Activated CD4-positive, alpha-beta T cell treated with anti-CD3 and anti-CD28 coated beads, Interleukin-2, amount 10 ng/mL, durations not matched to agents 24 days and 14 days (primary cell): ENCODE data around the gene RHBDL1. TPM values are rescaled to one million over a fixed set of nuclear protein-coding genes. Genes with fewer than 3 reads are reported as not detected.
"Not testable (repeated sequence)": the region's sequence is repeated elsewhere in the genome, so short reads cannot be mapped to it uniquely, and the experiment has no call there.

Experiments
- DNase-seq: peaks from one replicate; pipeline ENCODE4 v3.0.0; 2022
- H3K27ac Mint-ChIP-seq: one replicate; pipeline ENCODE4 v1.8.0; 2022; ENCODE audit warnings: mild to moderate bottlenecking, mixed read lengths
- H3K27me3 Mint-ChIP-seq: one replicate; pipeline ENCODE4 v1.8.0; 2022; ENCODE audit warnings: mixed read lengths
- H3K36me3 Mint-ChIP-seq: one replicate; pipeline ENCODE4 v1.8.0; 2022; ENCODE audit warnings: low read depth, mild to moderate bottlenecking, mixed read lengths
- H3K4me1 Mint-ChIP-seq: one replicate; pipeline ENCODE4 v1.8.0; 2021; ENCODE audit warnings: mixed read lengths
- H3K4me3 Mint-ChIP-seq: one replicate; pipeline ENCODE4 v1.8.0; 2022; ENCODE audit warnings: mild to moderate bottlenecking, moderate library complexity, mixed read lengths
- H3K9me3 Mint-ChIP-seq: one replicate; pipeline ENCODE4 v1.8.0; 2021; ENCODE audit warnings: mixed read lengths
- intact Hi-C: fragments of 100-400 bp; cut with micrococcal nuclease; formaldehyde crosslinking; loops from one replicate; pipeline ENCODE4 v1.15.1; 2023
- total RNA-seq: library from RNA; stranded (reverse); gene quantifications from 2 replicates; pipeline ENCODE4 v1.2.3, GENCODE V29; 2022

The RHBDL1 gene
- total RNA-seq, 1 donor from 2014 or later: 1.1 TPM

DNA sequence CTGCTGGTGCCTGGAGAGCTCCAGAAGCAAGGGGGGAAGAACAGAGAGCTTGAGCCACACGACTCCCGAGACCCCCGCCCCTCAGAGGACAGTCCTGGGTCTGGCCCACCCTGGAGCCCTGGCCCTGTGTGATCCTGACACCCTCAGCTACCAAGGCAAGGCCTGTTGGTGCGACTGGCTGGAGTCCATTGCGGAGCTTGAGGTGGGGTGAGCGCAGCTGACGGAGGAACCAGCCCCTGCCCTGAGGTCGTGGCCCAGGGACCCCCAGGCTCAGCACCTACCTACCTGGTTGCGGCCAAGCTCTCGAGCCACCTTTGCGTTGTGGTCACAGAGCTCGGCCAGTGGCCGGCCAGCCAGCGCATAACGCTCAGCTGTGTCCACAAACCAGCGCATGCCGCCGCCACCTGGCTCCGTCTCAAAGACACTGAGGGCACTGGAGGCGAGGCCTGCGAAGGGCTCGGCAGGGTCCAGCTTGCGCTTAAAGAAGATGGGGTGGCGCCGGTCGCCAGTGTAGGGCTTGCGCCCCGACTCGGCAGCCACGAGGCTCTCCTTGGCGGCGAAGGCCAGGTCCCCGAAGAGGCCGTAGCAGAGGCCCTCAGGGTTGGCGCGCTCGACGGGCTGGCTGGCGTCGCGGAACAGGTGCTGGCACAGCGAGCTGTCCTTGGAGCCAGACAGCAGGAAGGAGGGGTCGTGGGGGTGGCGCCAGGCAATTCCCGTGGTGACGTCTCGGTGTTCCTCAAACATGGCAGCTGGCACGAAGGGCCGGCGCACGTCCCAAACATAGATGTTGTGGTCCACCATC is 11.2 kb downstream of the RHBDL1 start:
- Mint-ChIP-seq H3K27me3 (no peaks in the 10 kb centered on the region), H3K9me3 (peaks cover 4% of the 10 kb centered on the region), H3K4me1 (peaks cover 17% of the 10 kb centered on the region), H3K27ac (no peak overlapping the region), H3K4me3 (peak overlapping the region; percentile 21), H3K36me3 (peaks cover 21% of the 10 kb centered on the region)
- intact Hi-C loops: no loop called here
- no peak for DNase-seq

DNA sequence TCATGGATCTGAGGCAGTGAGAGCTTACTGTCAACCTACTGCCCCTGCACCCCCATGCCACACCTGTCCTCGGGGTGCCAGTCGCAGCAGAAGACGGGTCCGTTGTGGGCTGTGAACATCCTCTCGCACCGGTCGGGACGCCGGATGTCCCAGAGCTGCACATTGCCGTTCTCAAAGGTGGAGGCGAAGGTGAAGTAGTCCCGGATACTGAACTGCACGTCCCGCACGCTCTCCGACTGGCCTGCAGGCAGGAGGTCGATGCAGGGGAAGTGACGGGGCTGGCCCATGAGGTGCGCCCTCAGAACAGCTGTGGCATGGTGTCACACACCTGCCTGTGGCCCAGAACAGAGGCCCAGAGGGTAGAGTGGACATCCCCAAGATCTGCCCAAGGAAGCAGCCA is 12.0 kb downstream of the RHBDL1 start:
- DNase-seq: no peak
- H3K9me3 Mint-ChIP-seq: peaks cover 4% of the 10 kb centered on the region
- peaks cover 12% of the 10 kb centered on the region for H3K4me1 Mint-ChIP-seq
- H3K27ac Mint-ChIP-seq: no peak overlapping the region
- no peak overlapping the region for H3K4me3 Mint-ChIP-seq
- H3K36me3 Mint-ChIP-seq: peaks cover 15% of the 10 kb centered on the region
- H3K27me3 Mint-ChIP-seq: peaks cover 4% of the 10 kb centered on the region
- intact Hi-C loops: no loop called here

DNA sequence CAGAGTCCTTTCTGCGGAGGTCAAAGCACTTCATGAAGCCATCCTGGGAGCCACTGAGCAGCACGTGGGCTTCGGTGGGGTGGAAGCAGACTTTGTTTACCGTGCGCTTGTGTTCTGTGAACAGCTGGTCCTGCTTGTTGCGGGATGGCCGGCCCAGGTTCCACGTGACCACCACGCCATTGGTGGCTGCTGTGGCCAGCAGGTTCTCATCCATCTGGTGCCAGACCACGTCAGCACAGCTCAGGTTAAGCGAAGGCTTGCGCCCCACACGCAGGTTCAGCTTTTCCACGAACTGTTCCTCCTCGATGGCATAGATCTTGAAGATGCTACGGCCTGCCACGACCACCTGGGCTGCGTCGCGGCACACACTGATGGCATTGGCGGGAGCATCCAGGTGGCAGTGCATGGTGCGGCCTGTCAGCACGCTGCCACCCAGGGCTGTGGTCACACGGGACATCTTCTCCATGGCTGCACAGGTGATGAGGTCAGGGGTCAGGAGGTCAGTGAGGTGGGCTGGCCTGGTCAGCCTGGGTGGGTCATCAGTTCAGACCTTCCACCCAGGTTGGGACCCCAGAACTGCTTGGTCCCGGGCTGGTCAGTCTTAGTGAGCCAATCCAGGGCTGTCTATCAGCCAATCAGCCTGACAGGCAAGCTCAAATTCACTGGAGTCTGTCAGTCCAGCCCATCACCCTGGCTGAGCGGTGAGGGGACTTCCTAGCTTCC is 13.9 kb downstream of the RHBDL1 start:
- peaks cover 15% of the 10 kb centered on the region for H3K27me3 Mint-ChIP-seq
- intact Hi-C loops: no loop called here
- peak overlapping the region; percentile 79 for H3K27ac Mint-ChIP-seq
- H3K4me3 Mint-ChIP-seq: peak overlapping the region; percentile 81
- DNase-seq: no peak
- H3K9me3 Mint-ChIP-seq: peaks cover 4% of the 10 kb centered on the region
- peaks cover 11% of the 10 kb centered on the region for H3K4me1 Mint-ChIP-seq
- H3K36me3 Mint-ChIP-seq: peaks cover 7% of the 10 kb centered on the region

- DNase-seq, H3K9me3 Mint-ChIP-seq, H3K36me3 Mint-ChIP-seq, intact Hi-C loops: not testable (repeated sequence)
- Mint-ChIP-seq H3K4me1 (peaks cover 14% of the 10 kb centered on the region), H3K4me3 (peak overlapping the region; percentile 81), H3K27ac (peak overlapping the region; percentile 74), H3K27me3 (peaks cover 17% of the 10 kb centered on the region)
Measured at GRCh38 chr16:691242-691641, 15.8 kb downstream of the RHBDL1 start.

- Mint-ChIP-seq H3K4me3 (peak overlapping the region; percentile 45), H3K27ac (no peak overlapping the region)
- intact Hi-C loops: no loop called here
Measured at GRCh38 chr16:692356-693108, 17.1 kb downstream of the RHBDL1 start.

GRCh38 chr16:693364-693763 is 17.9 kb downstream of the RHBDL1 start:
- Mint-ChIP-seq H3K36me3 (no peaks in the 10 kb centered on the region), H3K4me1 (peaks cover 16% of the 10 kb centered on the region), H3K4me3 (peak overlapping the region; percentile 65), H3K27me3 (peaks cover 17% of the 10 kb centered on the region), H3K9me3 (peaks cover 4% of the 10 kb centered on the region), H3K27ac (no peak overlapping the region)
- intact Hi-C loops: no loop called here
- no peak for DNase-seq

More at GRCh38 chr16:692356-693108, 17.1 kb downstream of the RHBDL1 start:
- Mint-ChIP-seq H3K4me1 (peaks cover 16% of the 10 kb centered on the region), H3K36me3 (no peaks in the 10 kb centered on the region), H3K27me3 (peaks cover 17% of the 10 kb centered on the region), H3K9me3 (peaks cover 4% of the 10 kb centered on the region)
- no peak for DNase-seq

- intact Hi-C loops: no loop called here
- Mint-ChIP-seq H3K9me3 (peaks cover 4% of the 10 kb centered on the region), H3K27me3 (peaks cover 17% of the 10 kb centered on the region), H3K4me3 (peak overlapping the region; percentile 65), H3K36me3 (no peaks in the 10 kb centered on the region), H3K27ac (no peak overlapping the region), H3K4me1 (peaks cover 16% of the 10 kb centered on the region)
- DNase-seq: no peak
Measured at GRCh38 chr16:693766-694165, 18.3 kb downstream of the RHBDL1 start.

- Mint-ChIP-seq H3K27ac (no peak overlapping the region), H3K9me3 (peaks cover 4% of the 10 kb centered on the region), H3K36me3 (no peaks in the 10 kb centered on the region), H3K4me1 (peaks cover 16% of the 10 kb centered on the region), H3K27me3 (peaks cover 17% of the 10 kb centered on the region), H3K4me3 (peak overlapping the region; percentile 71)
- intact Hi-C loops: no loop called here
- no peak for DNase-seq
Measured at GRCh38 chr16:694187-694862, 18.9 kb downstream of the RHBDL1 start.

- no peak for DNase-seq
- H3K27ac Mint-ChIP-seq: no peak overlapping the region
- peaks cover 18% of the 10 kb centered on the region for H3K27me3 Mint-ChIP-seq
- peaks cover 4% of the 10 kb centered on the region for H3K9me3 Mint-ChIP-seq
- H3K4me1 Mint-ChIP-seq: peaks cover 15% of the 10 kb centered on the region
- peak overlapping the region; percentile 85 for H3K4me3 Mint-ChIP-seq
- H3K36me3 Mint-ChIP-seq: no peaks in the 10 kb centered on the region
- intact Hi-C loops: no loop called here
Measured at GRCh38 chr16:694863-695354, 19.4 kb downstream of the RHBDL1 start.

DNA sequence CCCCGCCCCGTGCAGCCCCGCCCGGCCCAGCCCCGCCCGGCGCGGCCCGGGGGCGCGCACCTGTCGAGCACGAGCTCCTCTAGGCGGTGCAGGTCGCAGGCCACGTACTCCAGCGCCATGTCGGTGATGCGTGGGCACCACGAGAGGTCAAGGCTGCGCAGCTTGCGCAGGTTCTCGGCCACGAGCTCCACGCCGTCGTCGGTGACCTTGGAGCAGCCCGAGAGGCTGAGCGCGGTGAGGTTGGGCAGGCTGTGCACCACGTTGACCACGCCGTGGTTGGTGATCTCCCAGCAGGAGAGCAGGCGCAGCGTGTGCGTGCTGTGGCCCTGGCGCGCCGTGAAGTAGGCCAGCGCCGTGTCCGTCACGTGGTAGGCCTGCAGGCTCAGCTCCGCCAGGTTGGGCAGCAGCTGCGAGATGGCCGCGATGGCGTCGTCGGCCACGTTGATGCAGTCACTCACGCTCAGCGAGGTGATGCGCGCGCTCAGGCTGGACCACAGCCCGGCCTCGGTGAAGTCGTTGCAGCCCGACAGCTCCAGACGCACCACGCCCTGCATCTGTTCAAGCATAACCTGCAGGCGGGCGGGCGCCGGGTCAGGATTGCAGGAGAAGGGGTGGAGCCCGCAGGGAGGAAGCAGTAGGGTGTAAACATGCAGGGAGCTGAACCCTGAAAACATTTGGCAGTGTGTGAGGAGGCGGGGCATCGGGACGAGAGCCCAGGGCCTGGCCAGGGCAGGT is 20.1 kb downstream of the RHBDL1 start:
- Mint-ChIP-seq H3K9me3 (peaks cover 4% of the 10 kb centered on the region), H3K4me1 (peaks cover 15% of the 10 kb centered on the region), H3K27me3 (peaks cover 20% of the 10 kb centered on the region), H3K36me3 (no peaks in the 10 kb centered on the region), H3K27ac (peak overlapping the region; percentile 87), H3K4me3 (peak overlapping the region; percentile 85)
- DNase-seq: peak; percentile 92
- intact Hi-C loops: no loop called here

GRCh38 chr16:698911-699671 is 23.6 kb downstream of the RHBDL1 start:
- Mint-ChIP-seq H3K27me3 (peaks cover 28% of the 10 kb centered on the region), H3K36me3 (no peaks in the 10 kb centered on the region), H3K9me3 (no peaks in the 10 kb centered on the region), H3K4me3 (peak overlapping the region; percentile 34), H3K27ac (no peak overlapping the region), H3K4me1 (peaks cover 7% of the 10 kb centered on the region)
- intact Hi-C loops: no loop called here
- DNase-seq: peak; percentile 66
